ENCODE measurements around the gene NUDT11.
"Not testable (repeated sequence)": the region's sequence is repeated elsewhere in the genome, so short reads cannot be mapped to it uniquely, and the experiment has no call there.

NUDT11 gene

GRCh38 chrX:51496501-51497291 lies at the start of gene NUDT11:
TSS of gene NUDT11 (minus strand) at chrX:51496592. CDS start at chrX:51496444, 148 bp downstream.
- peak; percentile 87 for DNase-seq (ENCODE audit: low spot score)

- no peak for DNase-seq (ENCODE audit: low spot score)
Measured at GRCh38 chrX:51520393-51520792, 24.0 kb upstream of the NUDT11 start.

- DNase-seq (ENCODE audit: low spot score): not testable (repeated sequence)
Measured at GRCh38 chrX:51519131-51519530, 22.7 kb upstream of the NUDT11 start.

GRCh38 chrX:51507551-51507950 lies 11.2 kb upstream of the NUDT11 start:
- DNase-seq (ENCODE audit: low spot score): no peak

- peak; percentile 10 for DNase-seq (ENCODE audit: low spot score)
Measured at GRCh38 chrX:51495701-51496488, 497 bp downstream of the NUDT11 start.

GRCh38 chrX:51494409-51494808 lies 2.0 kb downstream of the NUDT11 start:
- peak; percentile 5 for DNase-seq (ENCODE audit: low spot score)

GRCh38 chrX:51487960-51488267 lies 8.5 kb downstream of the NUDT11 start:
- peak; percentile 5 for DNase-seq (ENCODE audit: low spot score)

- no peak for DNase-seq (ENCODE audit: low spot score)
Measured at GRCh38 chrX:51484616-51485015, 11.8 kb downstream of the NUDT11 start.

GRCh38 chrX:51482411-51482810 lies 14.0 kb downstream of the NUDT11 start:
- DNase-seq (ENCODE audit: low spot score): not testable (repeated sequence)

GRCh38 chrX:51476930-51477329 lies 19.5 kb downstream of the NUDT11 start:
- no peak for DNase-seq (ENCODE audit: low spot score)

- DNase-seq (ENCODE audit: low spot score): no peak
Measured at GRCh38 chrX:51463322-51463721, 33.1 kb downstream of the NUDT11 start.

GRCh38 chrX:51461053-51462044 lies 35.0 kb downstream of the NUDT11 start:
- DNase-seq (ENCODE audit: low spot score): peak; percentile 26

GRCh38 chrX:51459125-51459524 lies 37.3 kb downstream of the NUDT11 start:
- peak; percentile 1 for DNase-seq (ENCODE audit: low spot score)

GRCh38 chrX:51456814-51457213 lies 39.6 kb downstream of the NUDT11 start:
- DNase-seq (ENCODE audit: low spot score): no peak

- DNase-seq (ENCODE audit: low spot score): no peak
Measured at GRCh38 chrX:51456246-51456645, 40.1 kb downstream of the NUDT11 start.

- DNase-seq (ENCODE audit: low spot score): no peak
Measured at GRCh38 chrX:51440365-51440764, 56.0 kb downstream of the NUDT11 start.
